ENCODE measurements around the gene DUS2. TPM values are rescaled to one million over a fixed set of nuclear protein-coding genes. Genes with fewer than 3 reads are reported as not detected.

Gene DUS2
- total and polyA plus RNA-seq, 8 donors, result 2.7 to 6.2 (median 4.5) TPM

DNA sequence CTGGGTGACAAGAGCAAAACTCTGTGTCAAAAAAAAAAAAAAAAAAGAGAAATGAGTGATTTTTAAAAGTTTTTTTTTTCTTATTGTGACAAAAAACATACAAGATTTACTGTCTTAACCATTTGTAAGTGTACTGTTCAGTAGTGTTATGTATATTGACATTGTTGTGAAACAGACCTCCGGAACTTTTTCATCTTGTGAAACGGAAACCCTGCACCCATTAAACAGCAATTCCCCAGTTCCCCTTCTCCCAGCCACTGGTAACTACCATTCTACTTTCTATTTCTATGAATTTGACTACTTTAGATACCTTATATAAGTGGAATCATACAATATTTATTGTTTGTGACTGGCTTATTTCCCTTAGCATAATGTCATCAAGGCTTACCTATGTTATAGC is 18.7 kb downstream of the DUS2 start:
- intact Hi-C loops (cut with DNase I), result no loop called here
- Histone ChIP-seq H3K36me3 (no peaks in the 10 kb centered on the region), H3K4me3 (no peak overlapping the region), H3K27me3 (no peaks in the 10 kb centered on the region), H3K4me1 (no peaks in the 10 kb centered on the region), H3K9me3 (no peaks in the 10 kb centered on the region), H3K27ac (no peak overlapping the region)
- no peak for FAIRE-seq
- whole genome bisulfite sequencing, 2 donors, result 94 to 98% methylated on average over 2 of the region's 2 CpGs
- DNase-seq, result no peak
- TF ChIP-seq CTCF (IDR thresholded peaks at IDR 0.05), result no peak
- no peak for ATAC-seq

DNA sequence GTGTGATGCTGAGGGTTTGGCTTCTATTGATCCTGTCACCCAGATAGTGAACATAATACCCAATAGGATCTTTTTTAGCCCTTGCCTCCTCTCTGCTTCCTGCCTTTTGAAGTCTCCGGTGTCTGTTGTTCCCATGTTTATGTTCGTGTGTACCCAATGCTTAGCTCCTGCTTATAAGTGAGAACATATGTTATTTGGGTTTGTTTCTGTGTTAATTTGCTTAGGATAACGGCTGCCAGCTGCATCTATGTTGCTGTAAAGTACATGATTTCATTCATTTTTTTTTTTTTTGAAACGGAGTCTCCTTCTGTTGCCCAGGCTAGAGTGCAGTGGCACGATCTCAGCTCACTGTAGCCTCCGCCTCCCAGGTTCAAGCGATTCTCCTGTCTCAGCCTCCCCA is 23.0 kb downstream of the DUS2 start:
- no peaks in the 10 kb centered on the region for H3K36me3 ChIP-seq
- DNase-seq (no peak), FAIRE-seq (no peak), ATAC-seq (no peak)
- TF ChIP-seq CTCF (IDR thresholded peaks at IDR 0.05), result no peak
- H3K27ac ChIP-seq, result no peak overlapping the region
- no peak overlapping the region for H3K4me3 ChIP-seq
- H3K9me3 ChIP-seq, result no peaks in the 10 kb centered on the region
- WGBS, 2 donors, result 87 to 88% methylated on average over 7 of the region's 7 CpGs
- intact Hi-C loops (cut with DNase I), result no loop called here
- no peaks in the 10 kb centered on the region for H3K4me1 ChIP-seq
- H3K27me3 ChIP-seq, result no peaks in the 10 kb centered on the region

DNA sequence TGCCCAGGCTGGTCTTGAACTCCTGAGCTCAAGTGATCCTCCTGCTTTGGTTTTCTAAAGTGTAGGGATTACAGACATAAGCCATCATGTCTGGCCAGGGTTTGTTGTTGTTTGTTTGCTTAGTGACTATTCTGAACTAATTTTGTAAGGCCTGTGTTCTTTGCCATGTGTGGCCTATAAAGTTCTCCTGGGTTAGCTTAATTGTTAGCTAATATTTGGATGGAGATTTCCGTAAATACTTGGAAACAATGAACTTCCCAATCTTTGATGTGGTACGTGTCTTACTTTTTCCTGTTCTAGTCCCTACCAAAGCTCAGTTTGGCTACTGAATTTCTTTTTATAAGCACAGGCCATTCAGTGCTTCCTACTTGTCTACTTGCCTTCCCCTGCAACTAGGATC is 24.9 kb downstream of the DUS2 start:
- no peak overlapping the region for H3K27ac ChIP-seq
- no peaks in the 10 kb centered on the region for H3K36me3 ChIP-seq
- H3K4me1 ChIP-seq, result no peaks in the 10 kb centered on the region
- WGBS, 2 donors, result 90% methylated on average over 2 of the region's 2 CpGs
- H3K4me3 ChIP-seq, result no peak overlapping the region
- intact Hi-C loops (cut with DNase I), result no loop called here
- no peak for ATAC-seq
- no peak for TF ChIP-seq CTCF (IDR thresholded peaks at IDR 0.05)
- DNase-seq, result no peak
- H3K9me3 ChIP-seq, result no peaks in the 10 kb centered on the region
- no peaks in the 10 kb centered on the region for H3K27me3 ChIP-seq
- no peak for FAIRE-seq

DNA sequence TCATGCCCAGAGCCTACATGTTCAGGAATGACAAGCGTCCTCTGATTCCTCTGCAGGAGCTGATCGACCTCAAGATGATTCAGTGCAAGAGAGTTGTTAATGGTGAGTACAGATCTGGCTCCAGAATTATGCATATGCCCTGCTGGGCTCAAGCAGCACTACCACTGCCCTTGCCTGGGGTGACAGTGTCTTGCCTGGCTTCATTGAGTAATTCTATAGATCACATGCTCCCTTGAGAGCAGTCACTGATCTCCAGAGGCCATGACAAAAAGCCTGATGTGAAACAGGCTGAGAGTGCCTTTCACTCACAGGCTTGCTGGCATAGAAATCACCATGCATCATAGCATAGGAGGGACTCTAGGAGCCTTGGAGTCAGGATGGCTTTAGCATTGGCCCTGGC is 26.4 kb downstream of the DUS2 start:
- Histone ChIP-seq H3K36me3 (peaks cover 0 to 6% (median 0%) of the 10 kb centered on the region in 3 donors), H3K9me3 (no peaks in the 10 kb centered on the region), H3K4me1 (no peaks in the 10 kb centered on the region), H3K27me3 (no peaks in the 10 kb centered on the region), H3K4me3 (no peak overlapping the region), H3K27ac (no peak overlapping the region)
- intact Hi-C loops (cut with DNase I), result no loop called here
- FAIRE-seq, result no peak
- ATAC-seq, result no peak
- 84 to 86% methylated on average over 2 of the region's 2 CpGs for WGBS, 2 donors
- no peak for TF ChIP-seq CTCF (IDR thresholded peaks at IDR 0.05)
- DNase-seq, result no peak

DNA sequence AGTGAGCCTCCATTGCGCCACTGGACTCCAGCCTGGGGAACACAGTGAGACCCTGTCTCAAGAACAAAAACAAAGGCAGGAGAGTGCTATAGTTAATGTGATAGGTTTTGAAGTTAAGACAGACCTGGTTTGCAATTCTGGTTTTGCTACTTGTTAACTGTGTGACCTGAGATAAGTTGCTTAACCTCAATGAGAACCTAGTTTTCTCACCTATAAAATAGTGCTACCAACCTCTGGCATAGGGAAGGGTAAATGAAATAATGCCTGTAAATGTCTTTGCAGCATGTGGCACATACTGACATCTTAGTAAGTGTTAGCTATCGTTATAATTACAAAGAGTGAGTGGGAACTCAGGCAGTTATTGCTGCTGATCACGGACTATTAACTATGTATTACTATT is 32.3 kb downstream of the DUS2 start:
- Histone ChIP-seq H3K36me3 (peaks cover 0 to 6% (median 0%) of the 10 kb centered on the region in 3 donors), H3K9me3 (no peaks in the 10 kb centered on the region), H3K4me3 (no peak overlapping the region), H3K4me1 (no peaks in the 10 kb centered on the region), H3K27me3 (no peaks in the 10 kb centered on the region), H3K27ac (no peak overlapping the region)
- TF ChIP-seq CTCF (IDR thresholded peaks at IDR 0.05), result no peak
- ATAC-seq (no peak), DNase-seq (no peak), FAIRE-seq (no peak)
- WGBS, 2 donors, result 68 to 83% methylated on average over 3 of the region's 3 CpGs
- intact Hi-C loops (cut with DNase I), result no loop called here
